Adipocyte (in vitro differentiated cells): Measurements from ENCODE around the gene SNTG2.

Experiments used
- DNase-seq: peaks from one replicate; pipeline ENCODE4 v3.0.0-alpha.2; 2015; ENCODE audit warnings: low read depth
- H3K27me3 ChIP-seq: replicated peaks from 2 replicates; pipeline ENCODE4 v1.7.0; 2013; ENCODE audit warnings: mild to moderate bottlenecking, low read length, moderate library complexity; ENCODE audit not compliant: control insufficient read depth, insufficient read depth
- H3K36me3 ChIP-seq: 2 replicates; pipeline ENCODE4 v1.7.0; 2013; ENCODE audit warnings: low read length, mild to moderate bottlenecking, moderate library complexity; ENCODE audit not compliant: control insufficient read depth, insufficient read depth, severe bottlenecking
- H3K4me1 ChIP-seq: 2 replicates; pipeline ENCODE4 v1.7.0; 2013; ENCODE audit warnings: mild to moderate bottlenecking, low read length, moderate library complexity; ENCODE audit not compliant: control insufficient read depth, insufficient read depth
- H3K4me3 ChIP-seq: 2 replicates; pipeline ENCODE4 v1.7.0; 2013; ENCODE audit warnings: mild to moderate bottlenecking, low read length, moderate library complexity
- H3K9ac ChIP-seq: 2 replicates; pipeline ENCODE4 v1.7.0; 2013; ENCODE audit warnings: mild to moderate bottlenecking, low read length, moderate library complexity
- H3K9me3 ChIP-seq: 2 replicates; pipeline ENCODE4 v1.7.0; 2013; ENCODE audit warnings: mild to moderate bottlenecking, low read length, moderate library complexity; ENCODE audit not compliant: control insufficient read depth

SNTG2 gene

DNA sequence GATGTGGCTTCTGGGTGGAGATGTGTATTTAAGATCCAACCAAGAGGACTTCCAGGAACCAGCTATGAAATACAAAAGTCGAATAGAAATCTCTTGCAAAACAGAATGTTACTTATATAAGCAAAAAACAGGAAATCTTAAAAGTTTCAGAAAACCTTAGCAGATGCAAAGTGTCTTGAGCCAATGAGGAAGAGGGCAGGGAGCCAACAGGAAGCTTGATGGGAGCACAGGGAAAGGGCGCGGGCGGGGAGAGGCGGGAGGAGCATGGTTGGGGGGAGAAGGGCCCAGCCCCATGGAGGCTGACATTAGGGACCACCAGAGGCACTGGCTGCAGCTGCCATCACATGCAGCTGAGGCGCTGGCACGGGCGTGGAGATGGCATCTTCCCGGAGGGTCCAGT is 203.3 kb downstream of the SNTG2 start:
- DNase-seq = no peak
- H3K27me3 ChIP-seq = peaks cover 3% of the 10 kb centered on the region
- H3K4me3 ChIP-seq = no peak overlapping the region

DNA sequence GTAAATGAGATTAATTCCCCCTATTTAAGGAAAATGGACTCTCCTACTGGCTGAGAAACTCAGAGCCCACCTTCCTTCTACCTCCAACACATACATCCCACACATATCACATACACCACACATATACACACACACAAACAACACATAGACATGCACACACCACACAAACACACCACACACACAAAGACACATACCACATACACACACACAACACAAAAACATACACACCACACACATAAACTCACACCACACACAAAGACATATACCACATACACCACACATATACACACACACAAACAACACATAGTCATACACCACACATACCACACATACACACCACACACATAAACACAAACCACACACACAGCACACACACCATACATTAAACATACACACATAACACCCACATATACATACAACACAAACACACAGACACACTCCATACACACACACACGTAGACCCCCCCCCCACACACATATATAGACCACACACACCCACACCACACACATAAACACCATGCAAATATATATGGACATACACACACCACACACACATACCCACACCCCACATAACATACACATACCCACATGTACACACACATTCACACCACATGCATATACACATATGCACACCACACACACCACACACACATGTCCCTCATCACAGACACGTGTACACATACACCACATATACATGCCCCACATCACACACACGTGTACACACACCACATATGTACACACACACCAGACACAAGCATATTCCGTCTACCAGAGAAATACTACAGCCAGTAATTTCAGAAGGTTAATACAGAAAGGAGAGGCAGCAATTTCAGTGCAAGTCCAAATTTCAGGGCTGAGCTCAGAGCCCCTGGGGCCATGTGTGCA is 204.3 kb downstream of the SNTG2 start:
- peaks cover 3% of the 10 kb centered on the region for H3K27me3 ChIP-seq
- H3K4me1 ChIP-seq = no peaks in the 10 kb centered on the region
- H3K9ac ChIP-seq = no peak overlapping the region
- H3K9me3 ChIP-seq = no peaks in the 10 kb centered on the region
- no peak overlapping the region for H3K4me3 ChIP-seq
- no peaks in the 10 kb centered on the region for H3K36me3 ChIP-seq
- no peak for DNase-seq

More for the DNA sequence above, 203.3 kb downstream of the SNTG2 start:
- Histone ChIP-seq H3K9ac (no peak overlapping the region), H3K4me1 (no peaks in the 10 kb centered on the region), H3K9me3 (no peaks in the 10 kb centered on the region), H3K36me3 (no peaks in the 10 kb centered on the region)

DNA sequence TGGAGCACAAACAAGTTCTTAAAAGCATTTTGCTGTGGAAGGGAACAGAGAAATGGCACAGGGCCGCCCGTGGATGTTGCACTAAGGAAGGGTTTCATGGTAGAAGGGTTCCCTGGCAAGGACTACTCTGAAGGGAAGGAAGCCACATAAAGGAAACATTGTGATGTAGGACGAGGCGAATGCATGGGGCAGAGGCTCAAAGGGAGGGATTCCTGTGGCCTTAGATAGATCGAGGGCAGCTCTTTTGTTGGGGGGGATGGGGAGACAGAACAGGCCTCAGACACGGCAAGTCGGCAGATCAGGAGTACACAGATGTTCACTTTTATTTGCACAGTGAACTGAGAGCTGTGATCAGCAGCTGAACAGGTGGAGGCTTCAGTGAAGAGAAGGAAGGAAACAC is 205.4 kb downstream of the SNTG2 start:
- no peaks in the 10 kb centered on the region for H3K4me1 ChIP-seq
- no peaks in the 10 kb centered on the region for H3K36me3 ChIP-seq
- no peak overlapping the region for H3K9ac ChIP-seq
- H3K9me3 ChIP-seq = no peaks in the 10 kb centered on the region
- H3K27me3 ChIP-seq = peaks cover 3% of the 10 kb centered on the region
- DNase-seq = no peak
- H3K4me3 ChIP-seq = no peak overlapping the region

DNA sequence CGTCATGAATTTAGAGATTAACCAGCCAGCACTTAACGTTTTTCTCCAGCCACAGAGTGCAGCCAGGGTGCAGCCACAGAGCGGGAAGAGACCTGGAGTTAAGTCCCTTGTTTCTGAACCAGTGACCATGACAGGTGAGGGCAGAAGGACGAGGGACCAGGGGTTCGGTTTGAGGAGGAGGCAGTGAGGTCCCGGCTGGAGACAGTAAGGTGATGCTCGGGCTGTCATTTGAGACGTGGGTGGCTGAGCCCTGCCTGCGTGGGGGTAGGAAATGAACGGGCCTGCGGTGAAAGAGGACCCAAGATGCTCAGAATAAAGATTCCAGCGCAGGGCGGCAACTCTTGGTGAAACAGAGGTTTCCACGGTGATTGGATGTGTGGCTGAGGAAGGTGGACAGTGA is 205.9 kb downstream of the SNTG2 start:
- no peaks in the 10 kb centered on the region for H3K9me3 ChIP-seq

DNA sequence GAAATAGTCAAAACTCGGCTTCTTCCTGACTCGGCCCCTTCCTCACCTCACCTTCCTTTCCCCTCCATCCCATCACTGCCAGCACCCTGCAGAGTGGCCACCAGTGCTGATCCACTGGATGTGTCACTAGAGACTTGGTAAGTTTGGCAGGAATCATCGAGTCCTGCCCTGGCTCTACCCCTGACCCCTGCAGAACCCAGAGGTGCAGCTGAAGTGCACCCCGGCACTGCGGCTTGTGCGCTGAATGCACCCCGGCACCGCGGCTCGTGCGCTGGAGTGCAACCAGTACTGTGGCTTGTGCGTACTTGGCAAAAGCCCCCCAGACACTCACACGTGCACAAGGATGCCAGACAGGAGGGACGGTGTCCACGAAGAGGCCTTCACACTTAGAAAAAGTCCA is 206.5 kb downstream of the SNTG2 start:
- Histone ChIP-seq H3K9ac (no peak overlapping the region), H3K36me3 (no peaks in the 10 kb centered on the region), H3K27me3 (no peaks in the 10 kb centered on the region), H3K9me3 (no peaks in the 10 kb centered on the region), H3K4me3 (no peak overlapping the region), H3K4me1 (no peaks in the 10 kb centered on the region)
- DNase-seq = no peak

More for the DNA sequence above, 205.9 kb downstream of the SNTG2 start:
- no peak overlapping the region for H3K9ac ChIP-seq
- DNase-seq = no peak
- no peaks in the 10 kb centered on the region for H3K4me1 ChIP-seq
- no peak overlapping the region for H3K4me3 ChIP-seq
- H3K36me3 ChIP-seq = no peaks in the 10 kb centered on the region
- H3K27me3 ChIP-seq = no peaks in the 10 kb centered on the region

DNA sequence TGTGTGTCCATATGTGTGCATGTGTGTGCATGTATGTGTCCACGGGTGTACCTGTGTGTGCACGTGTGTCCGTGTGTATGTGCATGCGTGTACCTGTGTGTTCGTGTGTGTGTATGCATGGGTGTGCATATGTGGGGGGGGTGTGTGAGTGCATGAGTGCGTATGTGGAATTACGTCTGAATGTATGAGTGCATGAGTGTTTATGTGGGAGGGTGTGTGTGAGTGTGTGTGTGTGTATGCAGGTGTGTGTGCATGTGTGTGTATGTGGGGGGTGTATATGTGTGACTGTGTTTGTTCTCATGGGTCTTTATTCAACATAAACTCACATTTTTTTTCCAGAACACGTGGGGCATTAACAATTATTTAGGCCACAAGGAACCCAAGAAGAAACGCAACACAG is 208.4 kb downstream of the SNTG2 start:
- Histone ChIP-seq H3K27me3 (no peaks in the 10 kb centered on the region), H3K4me3 (no peak overlapping the region), H3K36me3 (no peaks in the 10 kb centered on the region), H3K9ac (no peak overlapping the region), H3K9me3 (no peaks in the 10 kb centered on the region), H3K4me1 (no peaks in the 10 kb centered on the region)
- no peak for DNase-seq

DNA sequence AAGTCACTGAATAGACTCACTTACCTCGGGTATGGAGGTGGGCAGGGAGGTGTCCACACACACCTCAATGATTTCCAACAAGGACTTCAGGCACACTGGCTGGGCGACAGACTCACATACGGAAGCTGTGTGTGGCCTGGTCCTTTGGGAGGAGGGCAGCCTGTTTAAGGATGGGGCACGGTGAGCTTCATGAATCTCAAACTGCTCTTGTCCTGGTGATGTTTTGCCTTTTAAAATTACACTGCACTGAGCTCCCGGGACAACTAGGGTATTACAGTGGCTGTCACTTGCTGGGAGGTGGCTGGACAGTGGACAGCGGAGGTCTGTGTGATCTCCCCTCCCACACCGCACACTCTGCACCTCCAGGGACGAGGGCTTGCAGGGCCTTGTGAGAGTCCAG is 211.6 kb downstream of the SNTG2 start:
- no peaks in the 10 kb centered on the region for H3K36me3 ChIP-seq
- no peaks in the 10 kb centered on the region for H3K9me3 ChIP-seq
- no peak overlapping the region for H3K9ac ChIP-seq
- DNase-seq = no peak
- H3K27me3 ChIP-seq = no peaks in the 10 kb centered on the region
- no peak overlapping the region for H3K4me3 ChIP-seq
- H3K4me1 ChIP-seq = no peaks in the 10 kb centered on the region

DNA sequence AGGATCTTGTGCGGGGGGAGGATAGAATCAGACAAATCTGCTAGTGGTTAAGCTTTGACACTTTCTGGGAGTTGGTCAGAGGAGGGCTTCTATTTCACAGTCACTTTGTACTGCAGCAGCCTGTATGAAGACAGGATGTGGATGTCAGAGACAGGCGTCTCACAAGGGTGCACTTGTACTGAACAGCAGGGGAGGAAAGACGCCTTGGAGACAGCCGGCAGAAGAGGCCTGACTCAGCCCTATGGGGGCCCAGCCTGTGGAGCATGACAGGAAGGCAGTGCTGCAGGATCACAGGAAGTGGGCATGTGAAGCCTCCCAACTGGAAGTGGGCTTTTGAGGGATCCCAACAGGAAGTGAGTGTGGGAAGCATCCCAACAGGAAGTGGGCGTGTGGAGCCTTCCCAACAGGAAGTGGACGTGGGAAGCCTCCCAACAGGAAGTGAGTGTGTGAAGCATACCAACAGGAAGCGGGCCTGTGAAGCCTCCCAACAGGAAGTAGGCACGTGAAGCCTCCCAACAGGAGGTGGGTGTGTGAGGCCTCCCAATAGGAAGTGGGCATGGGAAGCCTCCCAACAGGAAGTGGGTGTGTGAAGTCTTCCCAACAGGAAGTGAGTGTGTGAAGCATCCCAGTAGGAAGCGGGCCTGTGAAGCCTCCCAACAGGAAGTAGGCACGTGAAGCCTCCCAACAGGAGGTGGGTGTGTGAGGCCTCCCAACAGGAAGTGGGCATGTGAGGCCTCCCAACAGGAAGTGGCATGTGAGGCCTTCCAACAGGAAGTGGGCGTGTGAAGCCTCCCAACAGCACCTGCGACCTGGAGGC is 212.3 kb downstream of the SNTG2 start:
- no peaks in the 10 kb centered on the region for H3K36me3 ChIP-seq
- H3K27me3 ChIP-seq = no peaks in the 10 kb centered on the region
- H3K9me3 ChIP-seq = no peaks in the 10 kb centered on the region
- H3K4me1 ChIP-seq = no peaks in the 10 kb centered on the region
- H3K4me3 ChIP-seq = no peak overlapping the region
- H3K9ac ChIP-seq = no peak overlapping the region
- DNase-seq = no peak

DNA sequence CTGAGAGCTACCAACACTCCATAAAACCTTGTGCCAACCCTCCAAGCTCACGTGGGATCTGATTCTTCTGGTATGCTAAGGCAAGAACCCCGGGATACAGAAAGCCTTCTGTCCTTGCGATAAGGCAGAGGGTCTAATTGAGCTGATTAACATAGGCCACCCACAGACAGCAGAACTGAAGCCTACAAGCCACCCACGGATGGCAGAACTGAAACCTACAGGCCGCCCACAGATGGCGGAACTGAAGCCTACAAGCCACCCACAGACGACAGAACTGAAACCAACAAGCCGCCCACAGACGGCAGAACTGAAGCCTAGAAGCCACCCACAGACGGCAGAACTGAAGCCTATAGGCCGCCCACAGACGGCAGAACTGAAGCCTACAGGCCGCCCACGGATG is 216.3 kb downstream of the SNTG2 start:
- H3K27me3 ChIP-seq = no peaks in the 10 kb centered on the region
- H3K4me1 ChIP-seq = no peaks in the 10 kb centered on the region
- H3K4me3 ChIP-seq = no peak overlapping the region
- no peaks in the 10 kb centered on the region for H3K36me3 ChIP-seq
- H3K9me3 ChIP-seq = no peaks in the 10 kb centered on the region
- no peak overlapping the region for H3K9ac ChIP-seq
- no peak for DNase-seq

DNA sequence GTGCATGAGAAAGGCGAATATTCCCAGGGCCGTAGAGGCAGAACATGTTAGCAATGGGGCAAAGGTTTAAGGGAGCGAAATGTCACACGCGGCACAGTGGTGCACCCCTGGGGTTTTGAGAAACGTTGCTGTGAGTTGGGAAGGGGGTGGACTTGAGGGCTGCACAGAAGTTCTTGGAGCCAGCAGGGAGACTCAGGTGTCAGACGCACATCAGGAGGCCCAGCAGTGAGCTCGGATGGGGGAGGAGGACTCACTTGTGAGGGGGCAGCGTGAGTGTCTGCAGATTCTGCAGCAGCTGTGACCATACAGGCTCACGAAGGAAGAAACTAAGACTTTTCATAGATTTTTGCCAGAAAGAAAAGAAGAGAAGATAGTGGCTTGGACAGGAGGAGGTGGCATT is 218.2 kb downstream of the SNTG2 start:
- no peak overlapping the region for H3K4me3 ChIP-seq
- no peak for DNase-seq
- H3K36me3 ChIP-seq = no peaks in the 10 kb centered on the region
- no peaks in the 10 kb centered on the region for H3K27me3 ChIP-seq
- no peaks in the 10 kb centered on the region for H3K9me3 ChIP-seq
- H3K9ac ChIP-seq = no peak overlapping the region
- no peaks in the 10 kb centered on the region for H3K4me1 ChIP-seq

DNA sequence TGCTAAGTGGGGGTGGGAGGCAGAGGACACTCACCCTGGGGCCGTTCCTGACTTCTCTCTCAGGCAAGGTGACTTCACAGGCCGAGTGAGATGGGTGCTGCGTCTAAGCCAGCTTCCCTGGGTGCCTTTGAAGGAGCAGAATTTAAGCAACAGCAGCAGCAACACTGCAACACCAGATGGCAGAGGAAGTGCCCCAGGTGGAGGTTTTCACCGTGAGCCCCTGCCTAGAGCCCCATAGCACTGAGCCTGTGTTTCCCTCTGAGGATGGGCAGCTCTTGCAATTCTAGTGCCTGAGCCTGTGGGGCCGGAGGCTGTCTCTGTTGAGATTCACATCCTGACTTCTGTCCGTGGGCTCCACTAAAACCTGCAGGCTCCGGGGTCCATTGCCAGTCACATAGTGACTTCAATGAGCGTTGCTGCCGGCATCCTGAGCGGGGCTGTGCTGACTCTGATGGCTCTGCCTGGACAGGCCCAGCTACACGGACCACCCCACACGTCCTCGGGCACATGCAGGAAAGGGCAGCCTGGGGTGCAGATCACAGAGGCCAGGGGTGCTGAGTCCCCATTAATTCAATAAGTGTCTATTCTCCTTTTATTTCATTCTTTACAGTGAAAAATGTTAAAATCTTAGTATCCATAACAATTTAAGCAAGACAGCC is 218.8 kb downstream of the SNTG2 start:
- no peak overlapping the region for H3K9ac ChIP-seq
- DNase-seq = no peak
- no peak overlapping the region for H3K4me3 ChIP-seq
- no peaks in the 10 kb centered on the region for H3K9me3 ChIP-seq
- H3K4me1 ChIP-seq = no peaks in the 10 kb centered on the region
- H3K27me3 ChIP-seq = no peaks in the 10 kb centered on the region
- H3K36me3 ChIP-seq = no peaks in the 10 kb centered on the region
